ENCODE results near the gene AMN1.
"Not testable (repeated sequence)": the region's sequence is repeated elsewhere in the genome, so short reads cannot be mapped to it uniquely, and the experiment has no call there.

The AMN1 gene

GRCh38 chr12:31756977-31757420 is 28.2 kb upstream of the AMN1 start:
- Histone ChIP-seq H3K9me3 (replicated peaks in 1 of 11) (peaks cover 0 to 30% (median 4%) of the 10 kb centered on the region in 11 experiments; a peak in 14 of 22 replicates), H3K36me3 (no peaks in the 10 kb centered on the region), H3K4me1 (peaks cover 13 to 63% (median 21%) of the 10 kb centered on the region in 10 experiments; a peak in 19 of 20 replicates), H3K4me2 (peak overlapping the region in 3 of 11 experiments; percentile 47 to 66 (median 59); a peak in 5 of 22 replicates), H3K27ac (peak overlapping the region in 4 of 11 experiments; percentile 11 to 50 (median 20); a peak in 7 of 22 replicates), H3K27me3 (no peaks in the 10 kb centered on the region), H4K20me1 (no peaks in the 10 kb centered on the region), H3K4me3 (no peak overlapping the region), H3K9ac (no peak overlapping the region)
- no peak for TF ChIP-seq Cebpa-rat (IDR thresholded peaks at IDR 0.05)

- H3K4me1 ChIP-seq, result peaks cover 7 to 84% (median 21%) of the 10 kb centered on the region in 10 experiments
- peak overlapping the region; percentile 25 to 70 (median 54); a peak in 21 of 22 replicates for H3K4me2 ChIP-seq
- H3K27me3 ChIP-seq, result no peaks in the 10 kb centered on the region
- H4K20me1 ChIP-seq, result no peaks in the 10 kb centered on the region
- peaks cover 0 to 25% (median 0%) of the 10 kb centered on the region in 11 experiments; a peak in 6 of 22 replicates for H3K36me3 ChIP-seq
- H3K27ac ChIP-seq, result peak overlapping the region; percentile 39 to 98 (median 93); a peak in 21 of 22 replicates
- peaks cover 16 to 75% (median 47%) of the 10 kb centered on the region in 11 experiments for H3K9me3 ChIP-seq (replicated peaks in 1 of 11)
- H3K9ac ChIP-seq, result peak overlapping the region in 7 of 11 experiments; percentile 6 to 68 (median 44); a peak in 10 of 22 replicates
- H3K4me3 ChIP-seq, result peak overlapping the region in 3 of 10 experiments; percentile 0 to 20 (median 19); a peak in 1 of 20 replicates
- TF ChIP-seq Cebpa-rat (IDR thresholded peaks at IDR 0.05), result no peak
Observed at GRCh38 chr12:31752450-31752849, 23.6 kb upstream of the AMN1 start.

- Histone ChIP-seq H3K9ac (no peak overlapping the region), H4K20me1 (no peaks in the 10 kb centered on the region), H3K9me3 (replicated peaks in 1 of 11) (peaks cover 16 to 88% (median 58%) of the 10 kb centered on the region in 11 experiments), H3K27me3 (no peaks in the 10 kb centered on the region), H3K4me2 (no peak overlapping the region; a peak in 1 of 22 replicates), H3K27ac (peak overlapping the region; percentile 55 to 98 (median 93); a peak in 21 of 22 replicates), H3K36me3 (peaks cover 0 to 25% (median 0%) of the 10 kb centered on the region in 11 experiments; a peak in 6 of 22 replicates), H3K4me1 (peaks cover 21 to 82% (median 34%) of the 10 kb centered on the region in 10 experiments), H3K4me3 (peak overlapping the region in 5 of 10 experiments; percentile 0 to 36 (median 25); a peak in 6 of 20 replicates)
- TF ChIP-seq Cebpa-rat (IDR thresholded peaks at IDR 0.05), result no peak
Observed at GRCh38 chr12:31751085-31751484, 22.3 kb upstream of the AMN1 start.

- H3K27ac ChIP-seq, result peak overlapping the region; percentile 55 to 98 (median 93); a peak in 21 of 22 replicates
- no peak overlapping the region; a peak in 1 of 22 replicates for H3K4me2 ChIP-seq
- no peak overlapping the region for H3K9ac ChIP-seq
- H3K36me3 ChIP-seq, result peaks cover 0 to 25% (median 0%) of the 10 kb centered on the region in 11 experiments; a peak in 6 of 22 replicates
- TF ChIP-seq Cebpa-rat (IDR thresholded peaks at IDR 0.05), result no peak
- H3K9me3 ChIP-seq (replicated peaks in 1 of 11), result peaks cover 16 to 92% (median 62%) of the 10 kb centered on the region in 11 experiments
- no peaks in the 10 kb centered on the region for H3K27me3 ChIP-seq
- H3K4me3 ChIP-seq, result peak overlapping the region in 5 of 10 experiments; percentile 0 to 36 (median 25); a peak in 6 of 20 replicates
- no peaks in the 10 kb centered on the region for H4K20me1 ChIP-seq
- peaks cover 24 to 83% (median 38%) of the 10 kb centered on the region in 10 experiments for H3K4me1 ChIP-seq
Observed at GRCh38 chr12:31750747-31751039, 21.9 kb upstream of the AMN1 start.

GRCh38 chr12:31749024-31749704 is 20.3 kb upstream of the AMN1 start:
- peak overlapping the region; percentile 89 to 98 (median 93) for H3K27ac ChIP-seq
- peak overlapping the region in 10 of 11 experiments; percentile 31 to 68 (median 58); a peak in 16 of 22 replicates for H3K9ac ChIP-seq
- H3K4me3 ChIP-seq, result peak overlapping the region in 6 of 10 experiments; percentile 3 to 38 (median 22); a peak in 4 of 20 replicates
- peak overlapping the region in 9 of 11 experiments; percentile 0 to 61 (median 19); a peak in 14 of 22 replicates for H3K4me2 ChIP-seq
- H4K20me1 ChIP-seq, result no peaks in the 10 kb centered on the region
- peaks cover 16 to 97% (median 65%) of the 10 kb centered on the region in 11 experiments for H3K9me3 ChIP-seq (replicated peaks in 1 of 11)
- no peaks in the 10 kb centered on the region for H3K27me3 ChIP-seq
- H3K36me3 ChIP-seq, result peaks cover 0 to 25% (median 0%) of the 10 kb centered on the region in 11 experiments; a peak in 6 of 22 replicates
- peak in 10 of 11 experiments; percentile 55 to 92 (median 78); a peak in 18 of 22 replicates for TF ChIP-seq Cebpa-rat (IDR thresholded peaks at IDR 0.05)
- H3K4me1 ChIP-seq, result peaks cover 24 to 93% (median 43%) of the 10 kb centered on the region in 10 experiments

GRCh38 chr12:31745242-31745641 is 16.4 kb upstream of the AMN1 start:
- no peak overlapping the region for H3K9ac ChIP-seq
- peak overlapping the region in 3 of 11 experiments; percentile 2 to 71 (median 60); a peak in 4 of 22 replicates for H3K4me2 ChIP-seq
- no peaks in the 10 kb centered on the region for H4K20me1 ChIP-seq
- peaks cover 0 to 15% (median 0%) of the 10 kb centered on the region in 11 experiments; a peak in 6 of 22 replicates for H3K36me3 ChIP-seq
- H3K27ac ChIP-seq, result peak overlapping the region; percentile 89 to 98 (median 93); a peak in 19 of 22 replicates
- no peaks in the 10 kb centered on the region for H3K27me3 ChIP-seq
- no peak overlapping the region for H3K4me3 ChIP-seq
- H3K9me3 ChIP-seq (replicated peaks in 1 of 11), result peaks cover 16 to 99% (median 47%) of the 10 kb centered on the region in 11 experiments
- peaks cover 24 to 93% (median 66%) of the 10 kb centered on the region in 10 experiments for H3K4me1 ChIP-seq
- no peak for TF ChIP-seq Cebpa-rat (IDR thresholded peaks at IDR 0.05)

- Histone ChIP-seq H3K36me3 (peaks cover 0 to 14% (median 0%) of the 10 kb centered on the region in 11 experiments; a peak in 6 of 22 replicates), H3K9me3 (replicated peaks in 1 of 11) (peaks cover 16 to 95% (median 39%) of the 10 kb centered on the region in 11 experiments), H3K4me1 (peaks cover 24 to 93% (median 64%) of the 10 kb centered on the region in 10 experiments), H3K27ac (peak overlapping the region; percentile 42 to 97 (median 93); a peak in 17 of 22 replicates), H3K4me2 (peak overlapping the region in 4 of 11 experiments; percentile 14 to 66 (median 40); a peak in 1 of 22 replicates)
- not testable (repeated sequence) for H3K4me3 ChIP-seq, H3K9ac ChIP-seq, H4K20me1 ChIP-seq, H3K27me3 ChIP-seq
Observed at GRCh38 chr12:31744363-31744762, 15.5 kb upstream of the AMN1 start.

- H3K9ac ChIP-seq, result no peak overlapping the region
- no peaks in the 10 kb centered on the region for H4K20me1 ChIP-seq
- H3K27ac ChIP-seq, result peak overlapping the region; percentile 42 to 97 (median 93); a peak in 16 of 22 replicates
- H3K4me2 ChIP-seq, result peak overlapping the region in 8 of 11 experiments; percentile 18 to 66 (median 50); a peak in 15 of 22 replicates
- H3K4me1 ChIP-seq, result peaks cover 24 to 92% (median 59%) of the 10 kb centered on the region in 10 experiments
- H3K9me3 ChIP-seq (replicated peaks in 1 of 11), result peaks cover 2 to 86% (median 24%) of the 10 kb centered on the region in 11 experiments; a peak in 21 of 22 replicates
- H3K4me3 ChIP-seq, result no peak overlapping the region; a peak in 1 of 20 replicates
- no peak for TF ChIP-seq Cebpa-rat (IDR thresholded peaks at IDR 0.05)
- H3K36me3 ChIP-seq, result peaks cover 0 to 7% (median 0%) of the 10 kb centered on the region in 11 experiments; a peak in 4 of 22 replicates
- no peaks in the 10 kb centered on the region for H3K27me3 ChIP-seq
Observed at GRCh38 chr12:31742891-31743290, 14.1 kb upstream of the AMN1 start.
